ENCODE measurements around the gene PHF2. TPM values are rescaled to one million over a fixed set of nuclear protein-coding genes. Genes with fewer than 3 reads are reported as not detected.

Gene PHF2
- total RNA-seq, 1 donor from 2014 or later, result 12.1 TPM

GRCh38 chr9:93598647-93599241 is 22.4 kb downstream of the PHF2 start:
- Histone ChIP-seq H3K79me2 (ENCODE audit: insufficient read depth, low read length) (peaks cover 90% of the 10 kb centered on the region), H3K27ac (ENCODE audit: low read depth, low read length) (no peak overlapping the region), H3K4me2 (ENCODE audit: low read length) (peak overlapping the region; percentile 19), H3K9me3 (ENCODE audit: insufficient read depth, low read depth, low read length) (no peaks in the 10 kb centered on the region), H3K36me3 (ENCODE audit: insufficient read depth, low read length) (no peaks in the 10 kb centered on the region), H3K9ac (ENCODE audit: low read length) (no peak overlapping the region), H4K20me1 (ENCODE audit: insufficient read depth, low read length) (peaks cover 90% of the 10 kb centered on the region), H2AFZ (ENCODE audit: low read depth, low read length) (no peak overlapping the region), H3K4me3 (ENCODE audit: insufficient read depth, low read depth, low read length) (no peak overlapping the region), H3K4me1 (ENCODE audit: insufficient read depth, low read length) (peaks cover 3% of the 10 kb centered on the region), H3K27me3 (ENCODE audit: insufficient read depth, low read length) (no peaks in the 10 kb centered on the region)
- Mint-ChIP-seq H3K9me3 (ENCODE audit: unreplicated experiment) (no peaks in the 10 kb centered on the region), H3K36me3 (ENCODE audit: low read depth, unreplicated experiment) (no peaks in the 10 kb centered on the region), H3K27me3 (ENCODE audit: low read depth, unreplicated experiment) (no peaks in the 10 kb centered on the region), H3K4me1 (ENCODE audit: low read depth, unreplicated experiment) (no peaks in the 10 kb centered on the region), H3K4me3 (ENCODE audit: unreplicated experiment) (no peak overlapping the region), H3K27ac (ENCODE audit: unreplicated experiment) (no peak overlapping the region)
- TF ChIP-seq EZH2 (IDR thresholded peaks at IDR 0.05; ENCODE audit: insufficient read depth, low read length) (no peak), CTCF (IDR thresholded peaks at IDR 0.05; ENCODE audit: insufficient read depth, low read depth, low read length) (no peak)
- peak; percentile 27 for DNase-seq (ENCODE audit: low read depth)
- no peak for FAIRE-seq

- Histone ChIP-seq H2AFZ (ENCODE audit: low read depth, low read length) (no peak overlapping the region), H3K27ac (ENCODE audit: low read depth, low read length) (no peak overlapping the region), H3K79me2 (ENCODE audit: insufficient read depth, low read length) (peaks cover 85% of the 10 kb centered on the region), H3K4me2 (ENCODE audit: low read length) (no peak overlapping the region), H3K27me3 (ENCODE audit: insufficient read depth, low read length) (no peaks in the 10 kb centered on the region), H4K20me1 (ENCODE audit: insufficient read depth, low read length) (peaks cover 82% of the 10 kb centered on the region), H3K9me3 (ENCODE audit: insufficient read depth, low read depth, low read length) (no peaks in the 10 kb centered on the region), H3K4me3 (ENCODE audit: insufficient read depth, low read depth, low read length) (no peak overlapping the region), H3K36me3 (ENCODE audit: insufficient read depth, low read length) (no peaks in the 10 kb centered on the region), H3K4me1 (ENCODE audit: insufficient read depth, low read length) (peaks cover 3% of the 10 kb centered on the region), H3K9ac (ENCODE audit: low read length) (no peak overlapping the region)
- no peak overlapping the region for H3K27ac Mint-ChIP-seq (ENCODE audit: unreplicated experiment)
- DNase-seq (ENCODE audit: low read depth), result no peak
- H3K36me3 Mint-ChIP-seq (ENCODE audit: low read depth, unreplicated experiment), result peaks cover 2% of the 10 kb centered on the region
- H3K4me1 Mint-ChIP-seq (ENCODE audit: low read depth, unreplicated experiment), result no peaks in the 10 kb centered on the region
- H3K27me3 Mint-ChIP-seq (ENCODE audit: low read depth, unreplicated experiment), result no peaks in the 10 kb centered on the region
- FAIRE-seq, result no peak
- H3K4me3 Mint-ChIP-seq (ENCODE audit: unreplicated experiment), result no peak overlapping the region
- H3K9me3 Mint-ChIP-seq (ENCODE audit: unreplicated experiment), result no peaks in the 10 kb centered on the region
- TF ChIP-seq CTCF (IDR thresholded peaks at IDR 0.05; ENCODE audit: insufficient read depth, low read depth, low read length) (no peak), EZH2 (IDR thresholded peaks at IDR 0.05; ENCODE audit: insufficient read depth, low read length) (no peak)
Measured at GRCh38 chr9:93599571-93600403, 23.4 kb downstream of the PHF2 start.

GRCh38 chr9:93600504-93600903 is 24.1 kb downstream of the PHF2 start:
- Histone ChIP-seq H2AFZ (ENCODE audit: low read depth, low read length) (no peak overlapping the region), H3K4me2 (ENCODE audit: low read length) (no peak overlapping the region), H3K9ac (ENCODE audit: low read length) (no peak overlapping the region), H3K79me2 (ENCODE audit: insufficient read depth, low read length) (peaks cover 86% of the 10 kb centered on the region), H4K20me1 (ENCODE audit: insufficient read depth, low read length) (peaks cover 76% of the 10 kb centered on the region), H3K27ac (ENCODE audit: low read depth, low read length) (no peak overlapping the region), H3K27me3 (ENCODE audit: insufficient read depth, low read length) (no peaks in the 10 kb centered on the region), H3K4me3 (ENCODE audit: insufficient read depth, low read depth, low read length) (no peak overlapping the region), H3K4me1 (ENCODE audit: insufficient read depth, low read length) (peaks cover 3% of the 10 kb centered on the region), H3K9me3 (ENCODE audit: insufficient read depth, low read depth, low read length) (no peaks in the 10 kb centered on the region), H3K36me3 (ENCODE audit: insufficient read depth, low read length) (no peaks in the 10 kb centered on the region)
- Mint-ChIP-seq H3K27me3 (ENCODE audit: low read depth, unreplicated experiment) (no peaks in the 10 kb centered on the region), H3K27ac (ENCODE audit: unreplicated experiment) (no peak overlapping the region), H3K4me3 (ENCODE audit: unreplicated experiment) (no peak overlapping the region), H3K36me3 (ENCODE audit: low read depth, unreplicated experiment) (peaks cover 2% of the 10 kb centered on the region), H3K9me3 (ENCODE audit: unreplicated experiment) (no peaks in the 10 kb centered on the region), H3K4me1 (ENCODE audit: low read depth, unreplicated experiment) (no peaks in the 10 kb centered on the region)
- FAIRE-seq (no peak), DNase-seq (ENCODE audit: low read depth) (no peak)
- TF ChIP-seq CTCF (IDR thresholded peaks at IDR 0.05; ENCODE audit: insufficient read depth, low read depth, low read length) (no peak), EZH2 (IDR thresholded peaks at IDR 0.05; ENCODE audit: insufficient read depth, low read length) (no peak)
